ENCODE data around the gene ITGAE.

Gene ITGAE

GRCh38 chr17:3770466-3770865, 30.5 kb downstream of the ITGAE start:
- Histone ChIP-seq H3K27ac (no peak overlapping the region), H3K27me3 (replicated peaks) (no peaks in the 10 kb centered on the region), H3K4me3 (ENCODE audit: low read depth, low read length) (no peak overlapping the region), H3K36me3 (replicated peaks) (no peaks in the 10 kb centered on the region)
- in situ Hi-C loops (cut with HindIII; ENCODE audit: low pct_ligation_motif_present, low sequenced_read_pairs) = no loop called here
- no peak for DNase-seq
- TF ChIP-seq CTCF (IDR thresholded peaks at IDR 0.05; ENCODE audit: low read depth, low read length, missing control alignments) = no peak

GRCh38 chr17:3768769-3769168, 32.2 kb downstream of the ITGAE start:
- no peak overlapping the region for H3K27ac ChIP-seq
- H3K27me3 ChIP-seq (replicated peaks) = no peaks in the 10 kb centered on the region
- no peak for TF ChIP-seq CTCF (IDR thresholded peaks at IDR 0.05; ENCODE audit: low read depth, low read length, missing control alignments)
- DNase-seq = no peak
- H3K36me3 ChIP-seq (replicated peaks) = no peaks in the 10 kb centered on the region
- H3K4me3 ChIP-seq (ENCODE audit: low read depth, low read length) = no peak overlapping the region
- in situ Hi-C loops (cut with HindIII; ENCODE audit: low pct_ligation_motif_present, low sequenced_read_pairs) = no loop called here

- Histone ChIP-seq H3K36me3 (replicated peaks) (no peaks in the 10 kb centered on the region), H3K27me3 (replicated peaks) (no peaks in the 10 kb centered on the region), H3K27ac (no peak overlapping the region), H3K4me3 (ENCODE audit: low read depth, low read length) (no peak overlapping the region)
- in situ Hi-C loops (cut with HindIII; ENCODE audit: low pct_ligation_motif_present, low sequenced_read_pairs) = no loop called here
- no peak for TF ChIP-seq CTCF (IDR thresholded peaks at IDR 0.05; ENCODE audit: low read depth, low read length, missing control alignments)
- no peak for DNase-seq
These were observed 32.6 kb downstream of the ITGAE start for GRCh38 chr17:3768341-3768740.

GRCh38 chr17:3766779-3767178, 34.2 kb downstream of the ITGAE start:
- Histone ChIP-seq H3K4me3 (ENCODE audit: low read depth, low read length) (no peak overlapping the region), H3K27me3 (replicated peaks) (no peaks in the 10 kb centered on the region), H3K27ac (no peak overlapping the region), H3K36me3 (replicated peaks) (no peaks in the 10 kb centered on the region)
- in situ Hi-C loops (cut with HindIII; ENCODE audit: low pct_ligation_motif_present, low sequenced_read_pairs) = no loop called here
- no peak for TF ChIP-seq CTCF (IDR thresholded peaks at IDR 0.05; ENCODE audit: low read depth, low read length, missing control alignments)
- DNase-seq = no peak

GRCh38 chr17:3765981-3766380, 35.0 kb downstream of the ITGAE start:
- no peak for TF ChIP-seq CTCF (IDR thresholded peaks at IDR 0.05; ENCODE audit: low read depth, low read length, missing control alignments)
- H3K4me3 ChIP-seq (ENCODE audit: low read depth, low read length) = no peak overlapping the region
- in situ Hi-C loops (cut with HindIII; ENCODE audit: low pct_ligation_motif_present, low sequenced_read_pairs) = no loop called here

GRCh38 chr17:3763777-3764170, 37.2 kb downstream of the ITGAE start:
- no peaks in the 10 kb centered on the region for H3K36me3 ChIP-seq (replicated peaks)
- no peaks in the 10 kb centered on the region for H3K27me3 ChIP-seq (replicated peaks)
- no peak for DNase-seq
- no peak overlapping the region for H3K4me3 ChIP-seq (ENCODE audit: low read depth, low read length)
- no peak overlapping the region for H3K27ac ChIP-seq
- in situ Hi-C loops (cut with HindIII; ENCODE audit: low pct_ligation_motif_present, low sequenced_read_pairs) = no loop called here
- TF ChIP-seq CTCF (IDR thresholded peaks at IDR 0.05; ENCODE audit: low read depth, low read length, missing control alignments) = no peak

More at GRCh38 chr17:3765981-3766380, 35.0 kb downstream of the ITGAE start:
- no peaks in the 10 kb centered on the region for H3K27me3 ChIP-seq (replicated peaks)
- no peaks in the 10 kb centered on the region for H3K36me3 ChIP-seq (replicated peaks)
- DNase-seq = no peak
- H3K27ac ChIP-seq = no peak overlapping the region
